Measurements from ENCODE around the gene DGKE.

DNA sequence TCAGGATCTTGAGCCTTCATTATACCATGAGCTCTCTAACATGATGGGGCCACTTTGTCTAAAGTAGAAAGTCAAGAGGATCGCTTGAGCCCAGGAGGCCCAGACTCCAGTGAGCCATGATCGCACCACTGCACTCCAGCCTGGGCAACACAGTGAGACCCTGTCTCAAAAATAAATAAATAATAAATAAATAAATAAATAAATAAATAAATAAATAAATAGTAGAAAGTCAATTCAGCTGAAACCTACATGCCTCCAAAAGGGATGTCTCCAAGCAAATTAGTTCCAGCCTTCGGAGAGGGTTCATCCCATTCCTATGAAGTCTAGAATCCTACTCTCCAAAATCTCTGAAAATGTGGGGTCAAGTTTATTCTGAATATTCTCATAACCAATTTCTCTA, 26.2 kb upstream of the DGKE start:
- no peak for TF ChIP-seq EZH2phosphoT487 (IDR thresholded peaks at IDR 0.05; ENCODE audit: low read depth, severe bottlenecking, unreplicated experiment)
- TF ChIP-seq, protein P1, sequence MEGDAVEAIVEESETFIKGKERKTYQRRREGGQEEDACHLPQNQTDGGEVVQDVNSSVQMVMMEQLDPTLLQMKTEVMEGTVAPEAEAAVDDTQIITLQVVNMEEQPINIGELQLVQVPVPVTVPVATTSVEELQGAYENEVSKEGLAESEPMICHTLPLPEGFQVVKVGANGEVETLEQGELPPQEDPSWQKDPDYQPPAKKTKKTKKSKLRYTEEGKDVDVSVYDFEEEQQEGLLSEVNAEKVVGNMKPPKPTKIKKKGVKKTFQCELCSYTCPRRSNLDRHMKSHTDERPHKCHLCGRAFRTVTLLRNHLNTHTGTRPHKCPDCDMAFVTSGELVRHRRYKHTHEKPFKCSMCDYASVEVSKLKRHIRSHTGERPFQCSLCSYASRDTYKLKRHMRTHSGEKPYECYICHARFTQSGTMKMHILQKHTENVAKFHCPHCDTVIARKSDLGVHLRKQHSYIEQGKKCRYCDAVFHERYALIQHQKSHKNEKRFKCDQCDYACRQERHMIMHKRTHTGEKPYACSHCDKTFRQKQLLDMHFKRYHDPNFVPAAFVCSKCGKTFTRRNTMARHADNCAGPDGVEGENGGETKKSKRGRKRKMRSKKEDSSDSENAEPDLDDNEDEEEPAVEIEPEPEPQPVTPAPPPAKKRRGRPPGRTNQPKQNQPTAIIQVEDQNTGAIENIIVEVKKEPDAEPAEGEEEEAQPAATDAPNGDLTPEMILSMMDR (IDR thresholded peaks at IDR 0.05; ENCODE audit: poor library complexity): no peak
